HL-60 (cell line): ENCODE data around the gene CYSRT1.

Experiments
- SPI1 ChIP-seq: IDR thresholded peaks from 2 replicates; pipeline ENCODE4 v1.6.1; 2012; ENCODE audit warnings: low read depth, mild to moderate bottlenecking, borderline replicate concordance
- TF ChIP-seq, protein P1 (sequence below): IDR thresholded peaks from one replicate; pipeline ENCODE4 v1.5.1; 2011; ENCODE audit warnings: low read length, control low read depth, inconsistent platforms; ENCODE audit not compliant: insufficient read depth

DNA sequence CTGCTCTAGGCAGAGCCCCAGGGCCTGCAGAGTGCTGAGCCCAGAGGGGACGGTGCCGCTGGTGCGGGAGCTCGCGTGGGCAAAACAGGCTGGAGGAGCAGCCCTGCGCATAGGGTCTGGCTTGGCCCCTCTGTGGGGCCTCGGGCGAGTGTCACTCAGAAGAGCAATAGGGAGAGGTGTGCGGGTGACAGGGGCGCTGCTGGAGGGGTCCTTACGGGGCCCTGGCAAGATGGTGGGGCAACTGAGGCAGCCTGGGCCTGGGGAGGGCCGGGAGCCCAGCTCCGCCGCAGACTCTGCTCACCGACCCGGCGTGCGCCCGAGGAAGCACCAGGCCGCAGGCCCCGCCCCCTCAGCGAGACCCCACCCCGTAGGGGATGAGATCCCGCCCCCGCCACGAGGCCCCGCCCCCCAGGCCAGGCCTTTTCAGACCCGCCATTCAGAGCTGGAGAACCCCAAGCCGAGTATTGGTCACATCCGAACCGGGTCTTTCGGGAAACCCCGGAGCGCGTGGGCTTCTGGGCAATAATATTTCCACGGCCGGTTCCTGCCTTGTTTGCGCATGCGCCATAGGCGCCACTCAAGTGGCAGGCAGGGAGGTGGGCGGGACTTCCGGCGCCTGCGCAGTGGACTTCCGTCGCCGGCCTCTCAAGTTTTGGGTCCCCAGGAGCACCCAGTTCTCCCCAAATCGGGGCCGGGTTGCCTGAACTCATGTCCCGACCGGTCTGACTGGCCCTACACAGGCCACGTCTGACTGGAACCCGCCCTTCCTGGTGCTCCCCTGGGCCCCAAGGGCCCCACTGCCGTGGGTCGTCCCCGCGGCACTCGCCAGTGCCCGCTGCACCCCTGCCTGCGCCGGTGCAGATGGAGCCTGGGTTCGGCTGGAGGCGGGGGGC, 1.6 kb upstream of the CYSRT1 start:
- TF ChIP-seq, protein P1, sequence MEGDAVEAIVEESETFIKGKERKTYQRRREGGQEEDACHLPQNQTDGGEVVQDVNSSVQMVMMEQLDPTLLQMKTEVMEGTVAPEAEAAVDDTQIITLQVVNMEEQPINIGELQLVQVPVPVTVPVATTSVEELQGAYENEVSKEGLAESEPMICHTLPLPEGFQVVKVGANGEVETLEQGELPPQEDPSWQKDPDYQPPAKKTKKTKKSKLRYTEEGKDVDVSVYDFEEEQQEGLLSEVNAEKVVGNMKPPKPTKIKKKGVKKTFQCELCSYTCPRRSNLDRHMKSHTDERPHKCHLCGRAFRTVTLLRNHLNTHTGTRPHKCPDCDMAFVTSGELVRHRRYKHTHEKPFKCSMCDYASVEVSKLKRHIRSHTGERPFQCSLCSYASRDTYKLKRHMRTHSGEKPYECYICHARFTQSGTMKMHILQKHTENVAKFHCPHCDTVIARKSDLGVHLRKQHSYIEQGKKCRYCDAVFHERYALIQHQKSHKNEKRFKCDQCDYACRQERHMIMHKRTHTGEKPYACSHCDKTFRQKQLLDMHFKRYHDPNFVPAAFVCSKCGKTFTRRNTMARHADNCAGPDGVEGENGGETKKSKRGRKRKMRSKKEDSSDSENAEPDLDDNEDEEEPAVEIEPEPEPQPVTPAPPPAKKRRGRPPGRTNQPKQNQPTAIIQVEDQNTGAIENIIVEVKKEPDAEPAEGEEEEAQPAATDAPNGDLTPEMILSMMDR = no peak
- TF ChIP-seq SPI1 = peak; percentile 39; the same call in 1 of the 2 replicates
